ENCODE measurements around the gene RDM1. TPM values are rescaled to one million over a fixed set of nuclear protein-coding genes. Genes with fewer than 3 reads are reported as not detected.

RDM1 gene
- total RNA-seq, 1 donor from 2014 or later, result 5.7 TPM

DNA sequence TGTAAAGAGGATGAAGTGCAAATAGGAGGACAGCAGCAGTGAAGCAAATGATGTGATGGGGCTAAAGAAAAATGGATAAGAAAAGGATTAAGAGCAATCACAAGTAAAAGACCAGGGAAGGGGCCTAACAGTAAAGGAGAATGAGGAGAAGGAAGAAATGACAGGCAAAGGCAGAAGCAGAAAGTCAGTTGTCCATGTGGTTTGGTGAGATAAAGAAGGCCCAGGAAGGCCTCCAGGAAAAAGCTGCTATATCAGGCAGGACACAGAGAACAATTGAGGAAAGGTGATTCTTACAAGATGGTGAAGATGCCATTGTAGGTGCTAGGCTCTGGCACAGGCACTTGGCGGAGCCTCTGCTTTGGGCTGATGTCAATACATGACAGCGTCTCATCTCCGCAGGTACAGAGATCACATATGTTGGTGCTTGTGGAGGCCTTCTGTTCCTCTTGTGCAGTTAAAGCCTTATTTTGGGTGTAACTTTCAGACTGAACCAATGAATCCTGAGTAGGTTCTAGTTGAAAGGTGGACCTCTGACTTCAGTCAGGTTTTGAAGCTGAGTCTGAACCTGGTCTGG lies 18.1 kb downstream of the RDM1 start:
- H3K27me3 Mint-ChIP-seq (ENCODE audit: low read depth), result no peaks in the 10 kb centered on the region
- H3K9me3 Mint-ChIP-seq, result peaks cover 19% of the 10 kb centered on the region
- H3K4me1 Mint-ChIP-seq, result no peaks in the 10 kb centered on the region
- no peak overlapping the region for H3K4me3 Mint-ChIP-seq
- no peak overlapping the region for H3K27ac Mint-ChIP-seq (ENCODE audit: unreplicated experiment)
- TF ChIP-seq, protein P1, sequence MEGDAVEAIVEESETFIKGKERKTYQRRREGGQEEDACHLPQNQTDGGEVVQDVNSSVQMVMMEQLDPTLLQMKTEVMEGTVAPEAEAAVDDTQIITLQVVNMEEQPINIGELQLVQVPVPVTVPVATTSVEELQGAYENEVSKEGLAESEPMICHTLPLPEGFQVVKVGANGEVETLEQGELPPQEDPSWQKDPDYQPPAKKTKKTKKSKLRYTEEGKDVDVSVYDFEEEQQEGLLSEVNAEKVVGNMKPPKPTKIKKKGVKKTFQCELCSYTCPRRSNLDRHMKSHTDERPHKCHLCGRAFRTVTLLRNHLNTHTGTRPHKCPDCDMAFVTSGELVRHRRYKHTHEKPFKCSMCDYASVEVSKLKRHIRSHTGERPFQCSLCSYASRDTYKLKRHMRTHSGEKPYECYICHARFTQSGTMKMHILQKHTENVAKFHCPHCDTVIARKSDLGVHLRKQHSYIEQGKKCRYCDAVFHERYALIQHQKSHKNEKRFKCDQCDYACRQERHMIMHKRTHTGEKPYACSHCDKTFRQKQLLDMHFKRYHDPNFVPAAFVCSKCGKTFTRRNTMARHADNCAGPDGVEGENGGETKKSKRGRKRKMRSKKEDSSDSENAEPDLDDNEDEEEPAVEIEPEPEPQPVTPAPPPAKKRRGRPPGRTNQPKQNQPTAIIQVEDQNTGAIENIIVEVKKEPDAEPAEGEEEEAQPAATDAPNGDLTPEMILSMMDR (conservative IDR thresholded peaks at IDR 0.05), result no peak
- peaks cover 2% of the 10 kb centered on the region for H3K36me3 Mint-ChIP-seq (ENCODE audit: low read depth)
- no peak for DNase-seq (ENCODE audit: low read depth, low spot score)

DNA sequence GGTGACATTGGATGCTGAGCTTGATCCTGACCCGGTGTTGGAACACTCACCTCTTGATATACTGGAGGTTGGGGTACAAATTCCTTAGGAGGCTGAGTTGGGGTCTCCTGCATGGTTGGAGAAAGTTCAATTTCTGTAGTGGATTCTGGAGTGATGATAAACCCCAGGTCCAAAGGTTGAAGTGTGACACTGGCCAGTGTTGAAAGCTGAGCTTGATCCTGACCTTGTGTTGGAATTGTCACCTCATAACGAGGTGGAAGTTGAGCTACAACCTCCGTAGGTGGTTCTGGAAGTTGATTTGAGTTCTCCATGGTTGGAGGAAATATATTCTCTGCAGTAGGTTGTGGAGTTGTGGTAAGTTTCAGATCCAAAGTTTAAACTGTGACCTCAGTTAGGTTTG lies 21.2 kb downstream of the RDM1 start:
- no peaks in the 10 kb centered on the region for H3K36me3 Mint-ChIP-seq (ENCODE audit: low read depth)
- H3K27me3 Mint-ChIP-seq (ENCODE audit: low read depth), result peaks cover 3% of the 10 kb centered on the region
- H3K27ac Mint-ChIP-seq (ENCODE audit: unreplicated experiment), result no peak overlapping the region
- H3K9me3 Mint-ChIP-seq, result peaks cover 20% of the 10 kb centered on the region
- no peak overlapping the region for H3K4me3 Mint-ChIP-seq
- DNase-seq (ENCODE audit: low read depth, low spot score), result no peak
- no peaks in the 10 kb centered on the region for H3K4me1 Mint-ChIP-seq
- TF ChIP-seq, protein P1 (conservative IDR thresholded peaks at IDR 0.05), result no peak

DNA sequence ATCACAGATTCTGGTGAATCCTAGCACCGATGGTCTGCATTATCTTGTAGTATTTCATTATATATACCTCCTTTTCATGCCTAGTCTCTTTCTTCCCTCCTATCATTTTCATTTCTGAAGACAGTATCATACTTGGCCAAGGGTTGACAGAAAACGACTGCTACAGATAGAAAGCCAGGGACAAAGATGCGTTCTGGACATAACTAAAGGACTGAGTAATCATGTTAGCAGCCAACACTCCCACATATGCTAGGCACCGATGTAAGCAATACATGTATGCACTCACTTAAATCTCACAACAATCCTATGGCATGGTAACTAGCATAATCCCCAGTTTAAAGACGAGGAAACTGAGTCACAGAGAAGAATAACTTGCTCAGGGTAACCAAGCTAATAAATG lies 22.9 kb downstream of the RDM1 start:
- Mint-ChIP-seq H3K9me3 (peaks cover 14% of the 10 kb centered on the region), H3K4me1 (no peaks in the 10 kb centered on the region), H3K27me3 (ENCODE audit: low read depth) (peaks cover 3% of the 10 kb centered on the region), H3K4me3 (no peak overlapping the region), H3K36me3 (ENCODE audit: low read depth) (no peaks in the 10 kb centered on the region), H3K27ac (ENCODE audit: unreplicated experiment) (no peak overlapping the region)
- TF ChIP-seq, protein P1 (conservative IDR thresholded peaks at IDR 0.05), result no peak
- DNase-seq (ENCODE audit: low read depth, low spot score), result no peak

DNA sequence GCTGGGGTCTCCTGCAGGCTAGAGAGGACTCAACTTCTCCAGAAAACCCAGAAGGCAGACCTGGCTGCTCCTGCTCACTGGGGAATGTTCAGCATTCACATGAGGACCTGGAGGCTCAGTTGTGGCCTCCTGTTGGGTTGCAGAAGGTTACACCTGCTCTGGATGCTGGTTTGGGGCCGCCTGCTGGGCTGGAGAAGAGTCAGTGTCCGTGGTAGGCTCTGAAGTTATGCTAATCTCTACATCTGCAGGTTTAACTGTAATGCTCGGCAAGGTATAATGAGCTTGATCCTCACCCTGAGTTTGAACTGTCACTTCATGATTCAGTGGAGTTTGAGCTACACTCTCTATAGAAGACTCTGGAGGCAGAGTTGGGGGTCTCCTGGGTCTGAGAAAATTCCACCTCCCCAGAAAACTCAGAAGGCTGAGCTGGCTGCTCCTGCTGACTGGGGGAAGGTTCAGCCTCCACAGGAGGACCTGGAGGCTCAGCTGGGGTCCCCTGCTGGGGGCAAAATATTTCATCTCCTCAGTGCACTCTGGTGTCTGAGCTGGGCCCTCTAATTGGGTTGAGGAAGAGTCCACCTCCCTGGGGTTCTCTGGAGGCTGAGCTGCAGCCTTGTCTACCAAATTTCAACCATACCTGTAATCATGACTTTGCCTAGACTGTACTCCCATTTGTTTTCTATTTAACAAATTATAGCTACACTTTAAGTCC lies 23.5 kb downstream of the RDM1 start:
- Mint-ChIP-seq H3K9me3 (peaks cover 14% of the 10 kb centered on the region), H3K4me3 (no peak overlapping the region), H3K27me3 (ENCODE audit: low read depth) (peaks cover 3% of the 10 kb centered on the region), H3K27ac (ENCODE audit: unreplicated experiment) (no peak overlapping the region), H3K36me3 (ENCODE audit: low read depth) (no peaks in the 10 kb centered on the region), H3K4me1 (no peaks in the 10 kb centered on the region)
- DNase-seq (ENCODE audit: low read depth, low spot score), result no peak
- TF ChIP-seq, protein P1 (conservative IDR thresholded peaks at IDR 0.05), result no peak

DNA sequence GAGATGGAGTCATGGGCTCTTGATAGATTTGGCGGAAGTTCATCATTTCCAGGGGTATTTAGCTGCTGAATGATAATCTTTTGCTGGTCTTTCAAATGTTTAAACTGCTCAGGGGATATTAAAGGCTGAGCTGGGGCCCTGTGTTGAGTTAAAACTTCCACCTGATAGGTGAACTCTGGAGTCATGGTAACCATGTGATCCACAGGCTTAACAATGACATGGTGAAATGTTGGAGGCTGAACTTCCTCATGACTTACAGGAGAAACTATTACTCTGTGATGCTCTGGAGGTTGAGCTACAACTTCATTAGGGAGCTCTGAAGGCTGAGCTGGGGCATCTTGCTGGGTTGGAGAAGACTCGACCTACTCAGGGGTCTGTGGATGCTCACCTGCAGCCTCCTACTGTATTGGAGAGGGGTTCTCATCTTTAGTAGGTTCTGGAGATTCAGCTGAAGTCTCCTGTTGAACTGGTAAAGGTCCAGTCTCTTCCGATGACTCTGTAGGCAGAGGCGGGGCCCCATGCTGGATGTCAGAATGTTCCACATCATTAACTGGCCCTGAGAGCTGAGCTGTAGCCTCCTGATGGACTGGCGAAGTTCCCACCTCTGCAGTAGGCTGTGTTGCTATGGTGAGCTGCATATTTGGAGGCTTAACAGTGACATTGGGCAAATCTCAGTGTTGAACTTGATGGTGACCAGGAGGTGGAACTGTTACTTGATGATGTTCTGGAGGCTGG lies 24.2 kb downstream of the RDM1 start:
- no peaks in the 10 kb centered on the region for H3K36me3 Mint-ChIP-seq (ENCODE audit: low read depth)

More for the DNA sequence above, 24.2 kb downstream of the RDM1 start:
- H3K9me3 Mint-ChIP-seq, result peaks cover 12% of the 10 kb centered on the region
- no peaks in the 10 kb centered on the region for H3K4me1 Mint-ChIP-seq
- TF ChIP-seq, protein P1 (conservative IDR thresholded peaks at IDR 0.05), result no peak
- H3K27ac Mint-ChIP-seq (ENCODE audit: unreplicated experiment), result no peak overlapping the region
- no peak overlapping the region for H3K4me3 Mint-ChIP-seq
- peaks cover 3% of the 10 kb centered on the region for H3K27me3 Mint-ChIP-seq (ENCODE audit: low read depth)
- no peak for DNase-seq (ENCODE audit: low read depth, low spot score)

All from neural crest cell (in vitro differentiated cells).